Type B pancreatic cell (in vitro differentiated cells): ENCODE results near the gene TOM1L2. TPM values are rescaled to one million over a fixed set of nuclear protein-coding genes. Genes with fewer than 3 reads are reported as not detected.

Experiments used
- DNase-seq: peaks from one replicate; pipeline ENCODE4 v3.0.0; 2021; ENCODE audit warnings: mixed read lengths; ENCODE audit not compliant: unreplicated experiment; ENCODE audit errors: extremely low spot score
- H3K27ac Mint-ChIP-seq: 2 replicates; pipeline ENCODE4 v1.8.0; 2021; ENCODE audit warnings: mild to moderate bottlenecking, mixed read lengths
- H3K27me3 Mint-ChIP-seq: 2 replicates; pipeline ENCODE4 v1.8.0; 2021; ENCODE audit warnings: mixed read lengths
- H3K36me3 Mint-ChIP-seq: 2 replicates; pipeline ENCODE4 v1.8.0; 2021; ENCODE audit warnings: mixed read lengths
- H3K4me1 Mint-ChIP-seq: one replicate; pipeline ENCODE4 v1.8.0; 2021; ENCODE audit warnings: mixed read lengths; ENCODE audit not compliant: unreplicated experiment
- H3K4me3 Mint-ChIP-seq: 2 replicates; pipeline ENCODE4 v1.8.0; 2021; ENCODE audit warnings: mild to moderate bottlenecking, mixed read lengths
- H3K9me3 Mint-ChIP-seq: 2 replicates; pipeline ENCODE4 v1.8.0; 2021; ENCODE audit warnings: mixed read lengths
- CTCF ChIP-seq: fragments of 200-600 bp; sonication (generic); conservative IDR thresholded peaks from 2 replicates; pipeline ENCODE4 v1.5.0; 2021; ENCODE audit warnings: antibody characterized with exemption, mild to moderate bottlenecking
- total RNA-seq: library from RNA; stranded (reverse); gene quantifications from 2 replicates; pipeline ENCODE4 v1.2.1, GENCODE V29; 2021; ENCODE audit warnings: low replicate concordance

Gene TOM1L2
- total RNA-seq, 1 donor from 2014 or later: 62.5 TPM

DNA sequence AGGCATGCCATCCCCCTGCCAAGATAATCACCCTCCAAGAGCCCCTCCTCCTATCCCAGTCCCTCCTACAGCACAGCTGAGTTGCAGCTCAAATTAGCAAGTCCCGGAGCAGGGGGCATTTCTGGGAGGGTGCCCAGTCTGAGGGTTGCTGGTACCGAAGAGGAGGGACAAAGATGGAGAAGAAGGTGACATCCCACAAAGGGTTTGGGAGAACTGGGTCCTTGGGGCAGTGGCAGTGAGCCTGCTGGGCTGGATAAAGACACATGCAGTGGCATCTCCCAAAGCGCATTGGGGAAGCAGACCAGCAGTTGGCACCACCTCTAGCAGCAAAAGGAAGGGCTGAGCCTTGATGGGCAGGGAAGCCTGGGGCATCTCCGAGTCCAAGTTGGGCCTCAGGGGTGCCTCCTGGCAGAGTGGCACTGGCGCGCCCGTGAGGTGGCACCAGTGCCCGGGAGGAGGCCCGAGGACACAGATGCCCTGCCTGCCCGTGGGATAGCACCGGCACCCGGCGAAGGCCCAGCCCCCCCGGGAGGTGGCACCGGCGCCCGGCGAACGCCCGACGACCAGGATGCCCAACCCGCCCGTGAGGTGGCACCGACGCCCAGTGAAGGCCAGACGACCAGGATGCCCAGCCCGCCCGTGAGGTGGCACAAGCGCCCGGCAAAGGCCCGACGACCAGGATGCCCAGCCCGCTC lies 622 bp downstream of the TOM1L2 start:
- no peaks in the 10 kb centered on the region for H3K27me3 Mint-ChIP-seq
- no peaks in the 10 kb centered on the region for H3K36me3 Mint-ChIP-seq
- no peak for DNase-seq
- no peaks in the 10 kb centered on the region for H3K9me3 Mint-ChIP-seq
- peak overlapping the region; percentile 89 for H3K4me3 Mint-ChIP-seq
- no peak for TF ChIP-seq CTCF
- H3K4me1 Mint-ChIP-seq: peaks cover 25% of the 10 kb centered on the region
- peak overlapping the region; percentile 96 for H3K27ac Mint-ChIP-seq

DNA sequence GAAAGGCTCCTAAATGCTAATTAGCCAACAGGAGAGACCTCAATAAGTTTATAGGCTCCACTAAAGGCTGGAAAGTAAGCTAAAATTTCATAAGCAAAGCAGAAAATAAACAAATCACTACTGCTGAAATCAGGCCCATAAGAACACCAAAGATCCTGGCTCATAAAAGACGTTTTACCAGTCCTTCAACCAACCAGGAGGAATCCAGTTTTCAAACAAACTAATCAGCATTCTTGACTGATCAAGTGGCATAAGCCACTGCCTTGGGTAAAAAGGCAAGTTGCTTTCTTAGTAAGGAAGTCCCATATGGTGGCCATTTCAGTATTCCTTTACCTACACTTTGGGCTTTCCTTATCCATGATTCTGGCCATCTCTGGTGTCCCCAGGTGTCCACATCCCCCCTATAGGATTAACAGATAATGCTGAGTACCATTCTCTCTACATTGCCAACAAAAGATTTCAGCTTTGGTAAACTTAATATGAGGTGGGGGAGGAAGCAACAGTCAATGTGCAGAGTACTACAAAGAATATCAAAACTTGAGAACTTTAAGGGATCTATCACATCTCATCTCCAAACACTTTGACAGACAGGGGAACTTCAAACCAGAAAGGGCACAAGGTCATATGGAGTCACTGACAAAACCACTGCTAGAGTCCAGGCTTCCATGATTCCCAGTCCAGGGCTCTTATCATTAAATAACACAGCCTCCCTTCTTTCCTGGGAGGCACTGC lies 1.3 kb downstream of the TOM1L2 start:
- no peaks in the 10 kb centered on the region for H3K27me3 Mint-ChIP-seq
- TF ChIP-seq CTCF: no peak
- peak overlapping the region; percentile 96 for H3K27ac Mint-ChIP-seq
- no peaks in the 10 kb centered on the region for H3K9me3 Mint-ChIP-seq
- H3K36me3 Mint-ChIP-seq: no peaks in the 10 kb centered on the region
- no peak for DNase-seq
- peaks cover 29% of the 10 kb centered on the region for H3K4me1 Mint-ChIP-seq
- peak overlapping the region; percentile 89 for H3K4me3 Mint-ChIP-seq

DNA sequence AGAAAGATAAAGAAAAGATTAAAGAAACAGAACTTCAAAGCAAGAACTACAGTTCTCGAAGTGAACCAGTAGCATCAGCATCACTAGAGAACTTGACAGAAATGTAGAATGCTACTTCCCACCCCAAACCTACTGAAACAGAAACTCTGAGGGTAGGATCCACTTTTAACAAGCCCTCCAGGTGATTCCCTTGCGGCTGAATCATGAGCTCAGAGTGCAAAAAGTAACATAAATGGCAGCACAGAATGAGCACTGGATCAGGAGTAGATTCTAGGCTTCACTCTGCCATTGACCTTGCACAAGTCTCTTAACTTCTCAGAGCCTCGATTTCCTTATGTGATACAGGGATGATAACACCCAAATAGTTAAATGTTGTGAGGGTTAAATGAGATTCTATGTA lies 5.8 kb downstream of the TOM1L2 start:
- TF ChIP-seq CTCF: no peak
- Mint-ChIP-seq H3K4me3 (no peak overlapping the region), H3K9me3 (no peaks in the 10 kb centered on the region), H3K4me1 (peaks cover 47% of the 10 kb centered on the region), H3K36me3 (peaks cover 8% of the 10 kb centered on the region), H3K27me3 (no peaks in the 10 kb centered on the region), H3K27ac (no peak overlapping the region)
- DNase-seq: no peak

- H3K27ac Mint-ChIP-seq: peak overlapping the region; percentile 14
- H3K9me3 Mint-ChIP-seq: no peaks in the 10 kb centered on the region
- no peak for DNase-seq
- H3K4me3 Mint-ChIP-seq: no peak overlapping the region
- peaks cover 40% of the 10 kb centered on the region for H3K4me1 Mint-ChIP-seq
- TF ChIP-seq CTCF: no peak
- H3K27me3 Mint-ChIP-seq: no peaks in the 10 kb centered on the region
- peaks cover 8% of the 10 kb centered on the region for H3K36me3 Mint-ChIP-seq
These were observed 7.0 kb downstream of the TOM1L2 start for GRCh38 chr17:17965152-17965721.

GRCh38 chr17:17964710-17965109 lies 7.5 kb downstream of the TOM1L2 start:
- no peak for TF ChIP-seq CTCF
- peaks cover 41% of the 10 kb centered on the region for H3K4me1 Mint-ChIP-seq
- peak overlapping the region; percentile 14 for H3K27ac Mint-ChIP-seq
- no peak for DNase-seq
- no peaks in the 10 kb centered on the region for H3K27me3 Mint-ChIP-seq
- H3K4me3 Mint-ChIP-seq: no peak overlapping the region
- no peaks in the 10 kb centered on the region for H3K9me3 Mint-ChIP-seq
- peaks cover 8% of the 10 kb centered on the region for H3K36me3 Mint-ChIP-seq
